Measurements from ENCODE around the gene NEMP2. TPM values are rescaled to one million over a fixed set of nuclear protein-coding genes. Genes with fewer than 3 reads are reported as not detected.
A peak's percentile ranks its signal among the peaks of the same experiment; 100 is the strongest.

Gene NEMP2
- total RNA-seq, 4 donors from 2014 or later: 5.6 to 9.0 (median 7.3) TPM

GRCh38 chr2:190569994-190570755, 35.7 kb upstream of the NEMP2 start:
- no peak overlapping the region for H3K27ac ChIP-seq
- no peak for DNase-seq
- 63 to 64% methylated on average over 2 of the region's 2 CpGs for WGBS, 2 donors
- H3K4me3 ChIP-seq (replicated peaks in 1 of 3): no peak overlapping the region
- no peaks in the 10 kb centered on the region for H3K4me1 ChIP-seq
- H3K36me3 ChIP-seq: no peaks in the 10 kb centered on the region
- intact Hi-C loops (cut with DNase I): no loop called here
- H3K9me3 ChIP-seq: no peaks in the 10 kb centered on the region
- TF ChIP-seq POLR2A (IDR thresholded peaks at IDR 0.05): no peak
- TF ChIP-seq, protein P1, sequence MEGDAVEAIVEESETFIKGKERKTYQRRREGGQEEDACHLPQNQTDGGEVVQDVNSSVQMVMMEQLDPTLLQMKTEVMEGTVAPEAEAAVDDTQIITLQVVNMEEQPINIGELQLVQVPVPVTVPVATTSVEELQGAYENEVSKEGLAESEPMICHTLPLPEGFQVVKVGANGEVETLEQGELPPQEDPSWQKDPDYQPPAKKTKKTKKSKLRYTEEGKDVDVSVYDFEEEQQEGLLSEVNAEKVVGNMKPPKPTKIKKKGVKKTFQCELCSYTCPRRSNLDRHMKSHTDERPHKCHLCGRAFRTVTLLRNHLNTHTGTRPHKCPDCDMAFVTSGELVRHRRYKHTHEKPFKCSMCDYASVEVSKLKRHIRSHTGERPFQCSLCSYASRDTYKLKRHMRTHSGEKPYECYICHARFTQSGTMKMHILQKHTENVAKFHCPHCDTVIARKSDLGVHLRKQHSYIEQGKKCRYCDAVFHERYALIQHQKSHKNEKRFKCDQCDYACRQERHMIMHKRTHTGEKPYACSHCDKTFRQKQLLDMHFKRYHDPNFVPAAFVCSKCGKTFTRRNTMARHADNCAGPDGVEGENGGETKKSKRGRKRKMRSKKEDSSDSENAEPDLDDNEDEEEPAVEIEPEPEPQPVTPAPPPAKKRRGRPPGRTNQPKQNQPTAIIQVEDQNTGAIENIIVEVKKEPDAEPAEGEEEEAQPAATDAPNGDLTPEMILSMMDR (IDR thresholded peaks at IDR 0.05): no peak
- H3K27me3 ChIP-seq: no peaks in the 10 kb centered on the region

- WGBS, 2 donors: 89 to 94% methylated on average over 2 of the region's 2 CpGs
- Histone ChIP-seq H3K4me3 (replicated peaks in 1 of 3) (no peak overlapping the region), H3K27me3 (no peaks in the 10 kb centered on the region), H3K27ac (no peak overlapping the region), H3K9me3 (no peaks in the 10 kb centered on the region), H3K4me1 (peaks cover 0 to 4% of the 10 kb centered on the region in 2 donors), H3K36me3 (no peaks in the 10 kb centered on the region)
- no peak for TF ChIP-seq POLR2A (IDR thresholded peaks at IDR 0.05)
- intact Hi-C loops (cut with DNase I): no loop called here
- no peak for DNase-seq
Observed at GRCh38 chr2:190564838-190565237, 30.3 kb upstream of the NEMP2 start.

- H3K4me1 ChIP-seq: peaks cover 0 to 4% of the 10 kb centered on the region in 2 donors
- TF ChIP-seq POLR2A (IDR thresholded peaks at IDR 0.05): no peak
- TF ChIP-seq, protein P1 (IDR thresholded peaks at IDR 0.05): no peak
- H3K9me3 ChIP-seq: no peaks in the 10 kb centered on the region
- intact Hi-C loops (cut with DNase I): no loop called here
- H3K36me3 ChIP-seq: no peaks in the 10 kb centered on the region
- no peak overlapping the region for H3K4me3 ChIP-seq (replicated peaks in 1 of 3)
- no peak for DNase-seq
- 87 to 90% methylated on average over 2 of the region's 2 CpGs for WGBS, 2 donors
- H3K27me3 ChIP-seq: no peaks in the 10 kb centered on the region
- no peak overlapping the region for H3K27ac ChIP-seq
Observed at GRCh38 chr2:190563646-190564045, 29.1 kb upstream of the NEMP2 start.

DNA sequence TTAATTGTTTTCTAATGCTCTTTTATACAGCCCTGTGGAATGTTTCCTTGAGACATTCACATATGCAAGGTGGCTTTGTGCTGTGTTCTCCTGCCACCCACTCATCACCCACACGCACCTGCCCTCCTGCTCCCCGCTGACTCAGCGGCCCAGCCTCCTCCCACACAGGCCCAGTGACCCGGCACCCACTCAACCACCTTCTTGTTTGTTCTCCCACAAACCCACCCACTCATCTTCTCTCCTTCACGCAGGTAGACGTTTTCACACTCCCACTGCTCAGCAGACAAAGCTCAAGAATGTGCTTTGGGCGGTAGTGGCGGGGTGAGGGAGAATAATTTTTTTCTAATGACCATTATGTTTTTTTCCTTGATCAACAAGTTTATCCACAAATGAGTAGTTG, 28.6 kb upstream of the NEMP2 start:
- 58 to 59% methylated on average over 8 of the region's 8 CpGs for WGBS, 2 donors
- intact Hi-C loops (cut with DNase I): no loop called here

GRCh38 chr2:190562121-190562520, 27.6 kb upstream of the NEMP2 start:
- WGBS, 2 donors: 38 to 41% methylated on average over 2 of the region's 2 CpGs
- H3K27ac ChIP-seq: no peak overlapping the region
- no peak for DNase-seq
- no peaks in the 10 kb centered on the region for H3K9me3 ChIP-seq
- H3K4me3 ChIP-seq (replicated peaks in 1 of 3): no peak overlapping the region
- no peaks in the 10 kb centered on the region for H3K36me3 ChIP-seq
- intact Hi-C loops (cut with DNase I): no loop called here
- no peaks in the 10 kb centered on the region for H3K27me3 ChIP-seq
- TF ChIP-seq, protein P1 (IDR thresholded peaks at IDR 0.05): no peak
- TF ChIP-seq POLR2A (IDR thresholded peaks at IDR 0.05): no peak
- H3K4me1 ChIP-seq: peaks cover 0 to 4% of the 10 kb centered on the region in 2 donors

More for the DNA sequence above, 28.6 kb upstream of the NEMP2 start:
- DNase-seq: peak; percentile 36 to 46
- Histone ChIP-seq H3K27ac (no peak overlapping the region), H3K9me3 (no peaks in the 10 kb centered on the region), H3K4me3 (replicated peaks in 1 of 3) (no peak overlapping the region), H3K36me3 (no peaks in the 10 kb centered on the region), H3K27me3 (no peaks in the 10 kb centered on the region), H3K4me1 (peaks cover 0 to 4% of the 10 kb centered on the region in 2 donors)
- TF ChIP-seq, protein P1 (IDR thresholded peaks at IDR 0.05): no peak
- TF ChIP-seq POLR2A (IDR thresholded peaks at IDR 0.05): no peak

Data from thyroid gland (tissue), 4 donors.